PC-9 (cell line): Measurements from ENCODE around the gene EHD2.

Source experiments
- CTCF ChIP-seq: fragments of 200-600 bp; sonication (generic); conservative IDR thresholded peaks from 2 replicates; pipeline ENCODE4 v1.6.1; 2017; ENCODE audit warnings: mixed run types, antibody characterized with exemption, mild to moderate bottlenecking, moderate library complexity
- EZH2 ChIP-seq: fragments of 200-600 bp; sonication (generic); IDR thresholded peaks from 2 replicates; pipeline ENCODE4 v1.8.0; 2017; ENCODE audit warnings: antibody characterized with exemption, low read depth

DNA sequence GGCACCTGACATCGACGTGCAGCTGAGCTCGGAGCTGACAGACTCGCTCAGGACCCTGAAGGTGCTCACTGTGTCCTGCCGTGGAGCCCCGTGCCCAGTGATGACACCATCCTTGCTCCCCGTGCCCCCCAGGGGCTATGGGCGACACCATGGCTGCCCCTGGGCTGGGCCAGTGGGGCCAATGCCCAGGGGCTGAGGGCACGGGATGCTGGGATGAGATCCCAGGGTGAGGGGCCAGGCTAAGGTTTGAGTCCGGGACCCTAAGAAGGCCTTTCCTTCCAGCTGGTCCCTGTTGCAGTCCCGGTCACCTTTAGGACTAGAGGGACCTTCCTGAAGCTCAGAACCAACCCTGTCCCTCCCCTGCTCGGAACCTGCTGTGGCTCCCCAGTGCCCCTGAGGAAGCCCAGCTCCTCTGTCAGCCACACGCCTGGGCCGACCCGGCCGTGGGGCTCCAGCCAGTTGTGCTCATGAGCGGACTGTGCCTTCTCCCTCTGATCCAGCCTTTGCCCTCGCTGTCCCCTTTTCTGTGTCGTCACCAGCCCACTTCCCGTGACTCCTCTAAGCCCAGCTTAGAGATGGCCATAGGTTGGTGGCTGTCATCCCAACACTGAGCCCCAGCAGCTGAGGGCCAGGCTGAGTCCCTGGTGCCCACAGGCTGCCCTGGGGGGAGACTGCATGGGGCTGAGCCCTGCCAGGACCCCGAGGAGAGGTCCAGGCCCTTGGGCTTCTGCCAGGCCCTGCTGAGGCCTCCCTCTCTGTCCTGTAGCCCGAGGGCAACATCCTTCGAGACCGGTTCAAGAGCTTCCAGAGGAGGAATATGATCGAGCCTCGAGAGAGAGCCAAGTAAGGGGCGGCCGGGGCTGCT lies 42.8 kb downstream of the EHD2 start:
- TF ChIP-seq CTCF (no peak), EZH2 (no peak)
